Measurements from ENCODE around the gene FANCD2. TPM values are rescaled to one million over a fixed set of nuclear protein-coding genes. Genes with fewer than 3 reads are reported as not detected.
A peak's percentile ranks its signal among the peaks of the same experiment; 100 is the strongest.

FANCD2 gene
- total RNA-seq, 1 donor from 2014 or later: 6.5 TPM

DNA sequence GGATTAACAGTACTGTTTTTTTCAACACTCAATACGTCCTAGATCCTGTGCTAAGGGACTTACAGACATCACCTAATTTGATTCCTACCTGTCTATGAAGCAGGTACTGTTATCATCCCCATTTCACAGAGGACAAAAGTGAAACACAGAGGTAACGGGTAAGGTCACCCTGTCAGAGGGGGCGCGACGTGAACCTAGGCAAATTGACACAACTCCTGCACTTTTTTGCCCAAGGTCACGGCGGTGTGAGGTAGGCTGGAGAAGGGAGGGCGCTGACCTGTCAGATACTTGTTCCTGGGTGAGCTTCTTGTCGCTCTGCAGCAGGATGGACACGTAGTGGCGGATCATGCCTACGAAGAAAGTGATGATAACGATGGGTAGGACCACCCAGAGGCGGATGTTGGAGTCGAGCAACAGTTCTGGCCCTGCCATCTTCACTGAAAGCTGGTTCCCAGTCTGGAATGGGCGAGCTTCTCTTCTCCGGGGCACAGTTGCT, 40.0 kb upstream of the FANCD2 start:
- no peaks in the 10 kb centered on the region for H3K36me3 Mint-ChIP-seq (ENCODE audit: unreplicated experiment)
- no peaks in the 10 kb centered on the region for H3K9me3 Mint-ChIP-seq (ENCODE audit: unreplicated experiment)
- no peak for DNase-seq (ENCODE audit: extremely low spot score, unreplicated experiment)
- TF ChIP-seq, protein P1, sequence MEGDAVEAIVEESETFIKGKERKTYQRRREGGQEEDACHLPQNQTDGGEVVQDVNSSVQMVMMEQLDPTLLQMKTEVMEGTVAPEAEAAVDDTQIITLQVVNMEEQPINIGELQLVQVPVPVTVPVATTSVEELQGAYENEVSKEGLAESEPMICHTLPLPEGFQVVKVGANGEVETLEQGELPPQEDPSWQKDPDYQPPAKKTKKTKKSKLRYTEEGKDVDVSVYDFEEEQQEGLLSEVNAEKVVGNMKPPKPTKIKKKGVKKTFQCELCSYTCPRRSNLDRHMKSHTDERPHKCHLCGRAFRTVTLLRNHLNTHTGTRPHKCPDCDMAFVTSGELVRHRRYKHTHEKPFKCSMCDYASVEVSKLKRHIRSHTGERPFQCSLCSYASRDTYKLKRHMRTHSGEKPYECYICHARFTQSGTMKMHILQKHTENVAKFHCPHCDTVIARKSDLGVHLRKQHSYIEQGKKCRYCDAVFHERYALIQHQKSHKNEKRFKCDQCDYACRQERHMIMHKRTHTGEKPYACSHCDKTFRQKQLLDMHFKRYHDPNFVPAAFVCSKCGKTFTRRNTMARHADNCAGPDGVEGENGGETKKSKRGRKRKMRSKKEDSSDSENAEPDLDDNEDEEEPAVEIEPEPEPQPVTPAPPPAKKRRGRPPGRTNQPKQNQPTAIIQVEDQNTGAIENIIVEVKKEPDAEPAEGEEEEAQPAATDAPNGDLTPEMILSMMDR (IDR thresholded peaks at IDR 0.05): no peak
- H3K4me1 Mint-ChIP-seq (ENCODE audit: unreplicated experiment): peaks cover 15% of the 10 kb centered on the region
- H3K27ac Mint-ChIP-seq (ENCODE audit: unreplicated experiment): peak overlapping the region; percentile 89
- H3K4me3 Mint-ChIP-seq (ENCODE audit: unreplicated experiment): peak overlapping the region; percentile 91
- no peaks in the 10 kb centered on the region for H3K27me3 Mint-ChIP-seq (ENCODE audit: unreplicated experiment)

DNA sequence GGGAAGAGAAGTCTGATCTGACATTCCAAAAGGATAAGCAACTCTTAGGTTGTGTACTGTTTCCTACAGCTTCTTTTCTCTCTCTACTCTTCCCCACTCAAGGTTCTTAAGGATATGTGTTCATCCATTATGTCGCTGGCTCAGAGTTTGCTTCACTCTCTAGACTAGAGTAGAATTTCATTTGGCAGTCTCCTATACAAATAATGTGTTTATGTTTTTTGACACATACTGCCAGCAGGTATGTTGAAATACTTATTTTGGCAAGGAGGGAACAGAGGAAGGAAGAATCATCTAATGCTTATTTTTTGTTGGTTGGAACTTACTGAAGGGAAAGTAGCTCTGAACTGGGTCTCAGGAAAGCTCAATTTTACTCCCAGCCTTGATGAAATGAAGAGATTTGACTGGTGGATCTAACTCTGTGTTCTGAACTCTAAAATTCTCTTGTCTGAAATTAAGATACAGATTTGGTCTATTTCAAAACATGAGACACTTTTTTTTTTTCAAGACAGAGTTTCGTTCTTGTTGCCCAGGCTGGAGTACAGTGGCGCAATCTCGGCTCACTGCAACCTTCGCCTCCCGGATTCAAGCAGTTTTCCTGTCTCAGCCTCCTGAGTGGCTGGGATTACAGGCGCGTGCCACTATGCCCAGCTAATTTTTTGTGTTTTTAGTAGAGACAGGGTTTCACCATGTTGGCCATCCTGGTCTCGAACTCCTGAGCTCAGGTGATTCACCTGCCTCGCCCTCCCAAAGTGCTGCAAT, 32.0 kb upstream of the FANCD2 start:
- no peaks in the 10 kb centered on the region for H3K9me3 Mint-ChIP-seq (ENCODE audit: unreplicated experiment)
- no peak overlapping the region for H3K4me3 Mint-ChIP-seq (ENCODE audit: unreplicated experiment)
- H3K4me1 Mint-ChIP-seq (ENCODE audit: unreplicated experiment): peaks cover 2% of the 10 kb centered on the region
- H3K27me3 Mint-ChIP-seq (ENCODE audit: unreplicated experiment): no peaks in the 10 kb centered on the region
- DNase-seq (ENCODE audit: extremely low spot score, unreplicated experiment): no peak
- no peak overlapping the region for H3K27ac Mint-ChIP-seq (ENCODE audit: unreplicated experiment)
- TF ChIP-seq, protein P1 (IDR thresholded peaks at IDR 0.05): no peak
- peaks cover 2% of the 10 kb centered on the region for H3K36me3 Mint-ChIP-seq (ENCODE audit: unreplicated experiment)

DNA sequence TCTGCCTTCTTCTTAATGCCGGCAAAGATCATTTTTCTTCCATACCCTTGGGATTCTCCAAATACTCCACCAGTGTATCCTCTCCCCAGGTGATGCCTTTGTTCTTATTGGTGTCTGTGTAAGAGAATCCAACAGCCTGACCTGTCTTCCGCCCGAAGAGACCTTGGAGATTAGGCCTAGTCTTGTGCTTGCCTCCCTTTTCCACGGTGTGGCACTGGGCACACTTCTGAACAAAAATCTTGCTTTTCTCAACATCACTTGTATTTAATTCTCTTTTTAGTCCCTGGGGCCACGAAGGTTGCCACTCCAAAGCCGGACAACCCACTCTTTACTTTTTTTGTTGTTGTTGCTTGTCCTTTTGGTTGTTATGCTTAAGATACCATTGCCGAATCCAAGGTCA, 25.6 kb upstream of the FANCD2 start:
- H3K4me1 Mint-ChIP-seq (ENCODE audit: unreplicated experiment): no peaks in the 10 kb centered on the region
- no peak overlapping the region for H3K27ac Mint-ChIP-seq (ENCODE audit: unreplicated experiment)
- H3K27me3 Mint-ChIP-seq (ENCODE audit: unreplicated experiment): no peaks in the 10 kb centered on the region
- no peaks in the 10 kb centered on the region for H3K9me3 Mint-ChIP-seq (ENCODE audit: unreplicated experiment)
- no peak overlapping the region for H3K4me3 Mint-ChIP-seq (ENCODE audit: unreplicated experiment)
- TF ChIP-seq, protein P1 (IDR thresholded peaks at IDR 0.05): no peak
- DNase-seq (ENCODE audit: extremely low spot score, unreplicated experiment): no peak
- peaks cover 7% of the 10 kb centered on the region for H3K36me3 Mint-ChIP-seq (ENCODE audit: unreplicated experiment)

DNA sequence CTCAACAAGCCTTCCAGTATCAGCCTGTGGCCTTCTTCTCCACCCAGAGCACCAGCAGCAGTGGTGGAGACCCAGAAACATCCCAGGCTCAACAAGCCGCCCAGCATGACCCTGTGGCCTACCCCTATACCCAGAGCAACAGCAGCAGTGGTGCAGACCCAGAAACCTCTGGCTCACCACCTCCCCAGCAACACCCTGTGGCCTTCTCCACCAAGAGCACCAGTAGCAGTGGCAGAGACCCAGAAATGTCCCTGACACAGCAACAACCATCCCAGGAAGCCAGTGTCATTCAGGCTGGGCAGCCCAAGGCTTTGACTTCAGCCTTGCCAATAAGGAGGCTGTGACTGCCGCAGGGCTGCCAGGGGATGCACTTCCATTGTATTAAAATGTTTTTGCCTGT, 23.3 kb upstream of the FANCD2 start:
- Mint-ChIP-seq H3K4me1 (ENCODE audit: unreplicated experiment) (no peaks in the 10 kb centered on the region), H3K4me3 (ENCODE audit: unreplicated experiment) (no peak overlapping the region), H3K27me3 (ENCODE audit: unreplicated experiment) (no peaks in the 10 kb centered on the region), H3K27ac (ENCODE audit: unreplicated experiment) (no peak overlapping the region), H3K36me3 (ENCODE audit: unreplicated experiment) (peaks cover 7% of the 10 kb centered on the region), H3K9me3 (ENCODE audit: unreplicated experiment) (no peaks in the 10 kb centered on the region)
- TF ChIP-seq, protein P1 (IDR thresholded peaks at IDR 0.05): no peak
- DNase-seq (ENCODE audit: extremely low spot score, unreplicated experiment): no peak

GRCh38 chr3:10004506-10004905, 21.7 kb upstream of the FANCD2 start:
- DNase-seq (ENCODE audit: extremely low spot score, unreplicated experiment): no peak
- Mint-ChIP-seq H3K4me3 (ENCODE audit: unreplicated experiment) (no peak overlapping the region), H3K27me3 (ENCODE audit: unreplicated experiment) (no peaks in the 10 kb centered on the region), H3K36me3 (ENCODE audit: unreplicated experiment) (peaks cover 6% of the 10 kb centered on the region), H3K4me1 (ENCODE audit: unreplicated experiment) (peaks cover 10% of the 10 kb centered on the region), H3K27ac (ENCODE audit: unreplicated experiment) (no peak overlapping the region), H3K9me3 (ENCODE audit: unreplicated experiment) (no peaks in the 10 kb centered on the region)
- TF ChIP-seq, protein P1 (IDR thresholded peaks at IDR 0.05): no peak
